AG04449 (cell line): ENCODE measurements around the gene TAF6L.
A peak's percentile ranks its signal among the peaks of the same experiment; 100 is the strongest.

Source experiments
- CTCF ChIA-PET: fragments of 350-600 bp; formaldehyde crosslinking; extraction: SDS; loops from one replicate; lab custom pipeline; 2021; ENCODE audit warnings: antibody characterized with exemption; lab: Yijun Ruan, JAX
- POLR2A ChIA-PET: fragments of 400-600, 350-600 bp; formaldehyde crosslinking; extraction: SDS; loops from one replicate; lab custom pipeline; 2020; ENCODE audit warnings: antibody characterized with exemption, inconsistent platforms; lab: Yijun Ruan, JAX
- DNase-seq: peaks from one replicate; pipeline ENCODE4 v3.0.0-alpha.2; 2010; ENCODE audit warnings: low read depth, low spot score
- H3K4me3 ChIP-seq: 2 replicates; pipeline ENCODE4 v1.5.1; 2011; ENCODE audit warnings: low read depth, mild to moderate bottlenecking, control low read depth, low read length
- TF ChIP-seq, protein P1 (sequence below): IDR thresholded peaks from one replicate; pipeline ENCODE4 v1.5.1; 2011; ENCODE audit warnings: mild to moderate bottlenecking, moderate library complexity, low read length, control low read depth, inconsistent platforms; ENCODE audit not compliant: insufficient read depth; ENCODE audit errors: missing control alignments

TAF6L gene

DNA sequence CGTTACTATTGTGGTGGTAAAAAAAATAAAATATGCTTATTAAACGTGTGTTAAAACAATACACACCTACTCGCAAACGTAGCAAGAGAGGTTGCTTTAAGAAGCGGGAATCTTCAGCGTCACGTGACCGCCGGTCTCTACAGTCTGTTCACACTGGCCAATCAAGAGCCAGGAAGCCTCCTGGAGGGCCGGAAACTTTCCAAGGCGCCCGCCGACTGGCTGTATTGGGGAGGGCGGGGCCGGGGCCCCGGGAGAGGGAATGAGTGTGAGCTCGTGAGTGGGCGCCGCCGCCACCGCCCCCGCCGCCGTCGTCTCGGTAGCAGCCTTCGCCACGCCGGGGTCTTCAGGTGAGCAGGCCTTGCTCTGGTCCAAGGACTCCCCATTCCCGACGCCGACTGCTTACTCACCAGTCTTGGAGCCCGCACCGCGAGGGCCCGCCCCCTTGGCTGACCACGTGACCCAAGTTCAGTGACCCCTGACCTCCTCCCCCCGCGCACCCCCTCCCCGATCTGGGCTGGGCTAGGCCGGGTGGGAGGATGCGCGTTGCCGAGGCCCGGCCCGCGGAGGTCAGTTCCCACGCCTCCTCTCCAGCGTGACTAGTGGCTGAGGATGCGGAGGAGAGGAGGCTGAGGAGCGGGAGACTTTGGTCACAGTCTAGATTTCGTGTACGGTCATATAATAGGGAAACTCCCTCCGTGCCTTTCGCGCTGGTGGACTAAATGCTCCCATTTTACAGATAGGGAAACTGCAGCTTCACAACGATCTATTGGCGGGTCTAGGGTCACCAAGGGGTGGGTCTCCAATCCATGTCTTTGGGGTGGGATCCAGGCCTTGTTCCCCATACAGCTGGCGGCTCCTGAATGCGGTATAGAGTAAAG, at the start of gene TAF6L:
TSS of gene TAF6L (plus strand) at position 253 of the 878 bp plus-strand sequence. CDS start 4,388 bp downstream, outside the sequence.
- TF ChIP-seq, protein P1, sequence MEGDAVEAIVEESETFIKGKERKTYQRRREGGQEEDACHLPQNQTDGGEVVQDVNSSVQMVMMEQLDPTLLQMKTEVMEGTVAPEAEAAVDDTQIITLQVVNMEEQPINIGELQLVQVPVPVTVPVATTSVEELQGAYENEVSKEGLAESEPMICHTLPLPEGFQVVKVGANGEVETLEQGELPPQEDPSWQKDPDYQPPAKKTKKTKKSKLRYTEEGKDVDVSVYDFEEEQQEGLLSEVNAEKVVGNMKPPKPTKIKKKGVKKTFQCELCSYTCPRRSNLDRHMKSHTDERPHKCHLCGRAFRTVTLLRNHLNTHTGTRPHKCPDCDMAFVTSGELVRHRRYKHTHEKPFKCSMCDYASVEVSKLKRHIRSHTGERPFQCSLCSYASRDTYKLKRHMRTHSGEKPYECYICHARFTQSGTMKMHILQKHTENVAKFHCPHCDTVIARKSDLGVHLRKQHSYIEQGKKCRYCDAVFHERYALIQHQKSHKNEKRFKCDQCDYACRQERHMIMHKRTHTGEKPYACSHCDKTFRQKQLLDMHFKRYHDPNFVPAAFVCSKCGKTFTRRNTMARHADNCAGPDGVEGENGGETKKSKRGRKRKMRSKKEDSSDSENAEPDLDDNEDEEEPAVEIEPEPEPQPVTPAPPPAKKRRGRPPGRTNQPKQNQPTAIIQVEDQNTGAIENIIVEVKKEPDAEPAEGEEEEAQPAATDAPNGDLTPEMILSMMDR, result no peak
- ChIA-PET POLR2A (interaction anchor here (0.6 to 2.6 kb wide), 11 partner anchors 10 to 180 kb away, joined by 3 to 16 read pairs (median 4); partner anchors contain the start of genes C11orf98, CSKMT, HNRNPUL2 and POLR2G), CTCF (interaction anchor here (0.8 to 13.3 kb wide), 6 partner anchors 9 to 77 kb away, joined by 3 to 189 read pairs (median 4); partner anchors contain the start of genes POLR2G, STX5, TMEM179B and ZBTB3)
- H3K4me3 ChIP-seq, result peak within 1 kb of the TSS; percentile 86
- peak; percentile 71 for DNase-seq

- TF ChIP-seq, protein P1, result no peak
- DNase-seq, result no peak
- H3K4me3 ChIP-seq, result no peak overlapping the region
- CTCF ChIA-PET, result interaction anchor here (0.8 to 1.0 kb wide), 2 partner anchors 41 to 42 kb away, joined by 3 to 4 read pairs; no protein-coding TSS in a partner anchor
- POLR2A ChIA-PET, result no interaction called here
These were observed 49.2 kb upstream of the TAF6L start for GRCh38 chr11:62721994-62722393.

- ChIA-PET CTCF (interaction anchor here (0.7 to 1.6 kb wide), 4 partner anchors 8 to 329 kb away, joined by 3 to 5 read pairs (median 4); no protein-coding TSS in a partner anchor), POLR2A (interaction anchor here (0.9 to 1.2 kb wide), 3 partner anchors 16 to 117 kb away, joined by 3 to 5 read pairs (median 3); partner anchors contain the start of gene ZBTB3)
- TF ChIP-seq, protein P1, result no peak
- peak overlapping the region; percentile 23 for H3K4me3 ChIP-seq
- no peak for DNase-seq
These were observed 47.0 kb upstream of the TAF6L start for GRCh38 chr11:62724171-62724570.

- TF ChIP-seq, protein P1, result no peak
- DNase-seq, result no peak
- H3K4me3 ChIP-seq, result peak overlapping the region; percentile 94
- CTCF ChIA-PET, result interaction anchor here (1.7 kb wide), 1 partner anchor 61 kb away, joined by 5 read pairs; no protein-coding TSS in a partner anchor
- POLR2A ChIA-PET, result interaction anchor here (2.5 kb wide), 1 partner anchor 20 kb away, joined by 15 read pairs; no protein-coding TSS in a partner anchor
These were observed 45.5 kb upstream of the TAF6L start for GRCh38 chr11:62725646-62726045.

GRCh38 chr11:62726156-62726914, 44.9 kb upstream of the TAF6L start:
- no peak for DNase-seq
- ChIA-PET POLR2A (interaction anchor here (0.7 to 2.5 kb wide), 8 partner anchors 9 to 1007 kb away, joined by 3 to 24 read pairs (median 6); partner anchors contain the start of genes C11orf98, CSKMT, GNG3 and TAF6L), CTCF (interaction anchor here (1.4 to 1.7 kb wide), 3 partner anchors 15 to 335 kb away, joined by 3 to 6 read pairs (median 5); no protein-coding TSS in a partner anchor)
- TF ChIP-seq, protein P1, result no peak
- peak overlapping the region; percentile 94 for H3K4me3 ChIP-seq
